Chondrocyte (in vitro differentiated cells): ENCODE results near the gene CDYL. TPM values are rescaled to one million over a fixed set of nuclear protein-coding genes. Genes with fewer than 3 reads are reported as not detected.

Experiments used
- DNase-seq: peaks from one replicate; pipeline ENCODE4 v3.0.0; 2021; ENCODE audit warnings: mixed read lengths, low spot score
- H3K27ac Mint-ChIP-seq: one replicate; pipeline ENCODE4 v1.8.0; 2021; ENCODE audit warnings: mild to moderate bottlenecking, moderate library complexity, mixed read lengths; ENCODE audit not compliant: unreplicated experiment
- H3K27me3 Mint-ChIP-seq: 2 replicates; pipeline ENCODE4 v1.8.0; 2021; ENCODE audit warnings: low read depth, mixed read lengths
- H3K36me3 Mint-ChIP-seq: 2 replicates; pipeline ENCODE4 v1.8.0; 2021; ENCODE audit warnings: low read depth, mixed read lengths
- H3K4me1 Mint-ChIP-seq: 2 replicates; pipeline ENCODE4 v1.8.0; 2021; ENCODE audit warnings: low read depth, mild to moderate bottlenecking, mixed read lengths
- H3K4me3 Mint-ChIP-seq: one replicate; pipeline ENCODE4 v1.8.0; 2021; ENCODE audit warnings: mild to moderate bottlenecking, moderate library complexity, mixed read lengths; ENCODE audit not compliant: unreplicated experiment
- H3K9me3 Mint-ChIP-seq: 2 replicates; pipeline ENCODE4 v1.8.0; 2021; ENCODE audit warnings: low read depth, mixed read lengths
- CTCF ChIP-seq: fragments of 200-600 bp; sonication (generic); IDR thresholded peaks from 2 replicates; pipeline ENCODE4 v1.5.0; 2021; ENCODE audit warnings: antibody characterized with exemption, mild to moderate bottlenecking, moderate library complexity
- total RNA-seq: library from RNA; stranded (reverse); gene quantifications from 3 replicates; pipeline ENCODE4 v1.2.1, GENCODE V29; 2021

Gene CDYL
- total RNA-seq, 1 donor from 2014 or later = 63.7 TPM

- H3K36me3 Mint-ChIP-seq = peaks cover 8% of the 10 kb centered on the region
- TF ChIP-seq CTCF = no peak
- H3K9me3 Mint-ChIP-seq = peaks cover 19% of the 10 kb centered on the region
- H3K4me1 Mint-ChIP-seq = peaks cover 61% of the 10 kb centered on the region
- DNase-seq = no peak
- H3K27ac Mint-ChIP-seq = no peak overlapping the region
- H3K27me3 Mint-ChIP-seq = no peaks in the 10 kb centered on the region
- no peak overlapping the region for H3K4me3 Mint-ChIP-seq
These were observed 5.9 kb downstream of the CDYL start for GRCh38 chr6:4781967-4782575.

- no peak for DNase-seq
- Mint-ChIP-seq H3K27ac (no peak overlapping the region), H3K9me3 (peaks cover 7% of the 10 kb centered on the region), H3K4me1 (peaks cover 46% of the 10 kb centered on the region), H3K27me3 (no peaks in the 10 kb centered on the region), H3K36me3 (peaks cover 8% of the 10 kb centered on the region), H3K4me3 (no peak overlapping the region)
- no peak for TF ChIP-seq CTCF
These were observed 10.8 kb downstream of the CDYL start for GRCh38 chr6:4786996-4787395.

- no peak overlapping the region for H3K27ac Mint-ChIP-seq
- H3K27me3 Mint-ChIP-seq = no peaks in the 10 kb centered on the region
- peaks cover 41% of the 10 kb centered on the region for H3K4me1 Mint-ChIP-seq
These were observed 12.3 kb downstream of the CDYL start for GRCh38 chr6:4788482-4788881.

GRCh38 chr6:4788953-4789584, 12.9 kb downstream of the CDYL start:
- no peak overlapping the region for H3K27ac Mint-ChIP-seq
- DNase-seq = no peak
- TF ChIP-seq CTCF = no peak
- H3K27me3 Mint-ChIP-seq = no peaks in the 10 kb centered on the region
- peaks cover 2% of the 10 kb centered on the region for H3K9me3 Mint-ChIP-seq
- H3K4me3 Mint-ChIP-seq = no peak overlapping the region
- peaks cover 41% of the 10 kb centered on the region for H3K4me1 Mint-ChIP-seq
- peaks cover 2% of the 10 kb centered on the region for H3K36me3 Mint-ChIP-seq

More at GRCh38 chr6:4788482-4788881, 12.3 kb downstream of the CDYL start:
- DNase-seq = no peak
- Mint-ChIP-seq H3K9me3 (peaks cover 7% of the 10 kb centered on the region), H3K4me3 (no peak overlapping the region), H3K36me3 (peaks cover 6% of the 10 kb centered on the region)
- TF ChIP-seq CTCF = no peak

- Mint-ChIP-seq H3K4me1 (peaks cover 41% of the 10 kb centered on the region), H3K4me3 (no peak overlapping the region), H3K9me3 (no peaks in the 10 kb centered on the region), H3K27me3 (no peaks in the 10 kb centered on the region), H3K27ac (no peak overlapping the region), H3K36me3 (peaks cover 2% of the 10 kb centered on the region)
- peak; percentile 53 for TF ChIP-seq CTCF
- no peak for DNase-seq
These were observed 14.1 kb downstream of the CDYL start for GRCh38 chr6:4790158-4790899.
